ENCODE measurements around the gene NISCH. TPM values are rescaled to one million over a fixed set of nuclear protein-coding genes. Genes with fewer than 3 reads are reported as not detected.

The NISCH gene
- total RNA-seq, 1 experiment from 2014 or later: 85.0 TPM

DNA sequence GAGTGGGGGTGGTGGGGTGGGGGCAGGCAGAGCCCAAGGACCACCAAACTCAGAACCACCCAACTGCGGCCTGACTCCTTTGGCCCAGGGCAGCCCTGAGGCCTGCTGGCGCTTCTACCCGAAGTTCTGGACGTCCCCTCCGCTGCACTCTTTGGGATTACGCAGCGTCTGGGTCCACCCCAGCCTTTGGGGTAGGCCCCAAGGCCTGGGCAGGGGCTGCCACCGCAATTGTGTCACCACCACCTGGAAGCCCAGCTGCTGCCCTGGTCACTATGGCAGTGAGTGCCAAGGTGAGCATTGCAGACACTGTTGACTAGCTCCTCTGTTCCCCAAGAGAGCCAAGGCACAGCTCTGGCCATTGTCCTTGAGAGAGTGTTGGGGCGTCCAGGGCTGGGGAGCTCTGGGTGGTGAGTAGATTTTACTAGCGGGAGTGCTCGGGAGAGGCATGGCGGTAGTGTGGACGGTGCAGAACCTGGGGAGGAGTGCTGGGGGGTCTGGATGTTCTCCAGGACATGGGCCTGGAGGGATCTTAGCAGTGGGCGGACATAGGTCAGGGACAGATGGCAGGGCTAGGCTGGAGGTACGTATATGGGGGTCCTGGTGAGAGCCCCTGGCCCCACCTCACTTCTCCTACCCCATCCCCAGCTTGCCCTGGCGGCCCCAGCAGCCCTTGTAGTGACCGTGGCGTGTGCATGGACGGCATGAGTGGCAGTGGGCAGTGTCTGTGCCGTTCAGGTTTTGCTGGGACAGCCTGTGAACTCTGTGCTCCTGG is 65.5 kb downstream of the NISCH start:
- ChIA-PET CTCF (interaction anchor here (1.4 kb wide), 1 partner anchor 15 kb away, joined by 3 read pairs; the partner anchor contains the start of gene UQCC5), POLR2A (no interaction called here)
- ATAC-seq (no peak), DNase-seq (ENCODE audit: low spot score) (no peak)
- Mint-ChIP-seq H3K27ac (peak overlapping the region; percentile 65; the same call in 1 of the 2 replicates), H3K27me3 (ENCODE audit: low read depth) (no peaks in the 10 kb centered on the region; the same call in 1 of the 2 replicates), H3K9me3 (no peaks in the 10 kb centered on the region), H3K4me3 (no peak overlapping the region), H3K4me1 (peaks cover 7% of the 10 kb centered on the region), H3K36me3 (peaks cover 15% of the 10 kb centered on the region)
- TF ChIP-seq FOXP4 (CRISPR knock-in tag; IDR thresholded peaks at IDR 0.05) (no peak), AR (CRISPR knock-in tag; IDR thresholded peaks at IDR 0.05) (no peak), E2F4 (CRISPR knock-in tag; IDR thresholded peaks at IDR 0.05; ENCODE audit: borderline replicate concordance, low read depth) (no peak), MYBL2 (CRISPR knock-in tag; IDR thresholded peaks at IDR 0.05) (no peak), SP1 (CRISPR knock-in tag; conservative IDR thresholded peaks at IDR 0.05) (no peak), KAT7 (CRISPR knock-in tag; IDR thresholded peaks at IDR 0.05; ENCODE audit: borderline replicate concordance) (no peak), SMAD4 (CRISPR knock-in tag; IDR thresholded peaks at IDR 0.05) (no peak), ZNF121 (CRISPR knock-in tag; IDR thresholded peaks at IDR 0.05) (no peak), E2F1 (CRISPR knock-in tag; IDR thresholded peaks at IDR 0.05) (no peak), ZNF396 (CRISPR knock-in tag; IDR thresholded peaks at IDR 0.05; ENCODE audit: borderline replicate concordance) (no peak)
- TF ChIP-seq, protein P1, sequence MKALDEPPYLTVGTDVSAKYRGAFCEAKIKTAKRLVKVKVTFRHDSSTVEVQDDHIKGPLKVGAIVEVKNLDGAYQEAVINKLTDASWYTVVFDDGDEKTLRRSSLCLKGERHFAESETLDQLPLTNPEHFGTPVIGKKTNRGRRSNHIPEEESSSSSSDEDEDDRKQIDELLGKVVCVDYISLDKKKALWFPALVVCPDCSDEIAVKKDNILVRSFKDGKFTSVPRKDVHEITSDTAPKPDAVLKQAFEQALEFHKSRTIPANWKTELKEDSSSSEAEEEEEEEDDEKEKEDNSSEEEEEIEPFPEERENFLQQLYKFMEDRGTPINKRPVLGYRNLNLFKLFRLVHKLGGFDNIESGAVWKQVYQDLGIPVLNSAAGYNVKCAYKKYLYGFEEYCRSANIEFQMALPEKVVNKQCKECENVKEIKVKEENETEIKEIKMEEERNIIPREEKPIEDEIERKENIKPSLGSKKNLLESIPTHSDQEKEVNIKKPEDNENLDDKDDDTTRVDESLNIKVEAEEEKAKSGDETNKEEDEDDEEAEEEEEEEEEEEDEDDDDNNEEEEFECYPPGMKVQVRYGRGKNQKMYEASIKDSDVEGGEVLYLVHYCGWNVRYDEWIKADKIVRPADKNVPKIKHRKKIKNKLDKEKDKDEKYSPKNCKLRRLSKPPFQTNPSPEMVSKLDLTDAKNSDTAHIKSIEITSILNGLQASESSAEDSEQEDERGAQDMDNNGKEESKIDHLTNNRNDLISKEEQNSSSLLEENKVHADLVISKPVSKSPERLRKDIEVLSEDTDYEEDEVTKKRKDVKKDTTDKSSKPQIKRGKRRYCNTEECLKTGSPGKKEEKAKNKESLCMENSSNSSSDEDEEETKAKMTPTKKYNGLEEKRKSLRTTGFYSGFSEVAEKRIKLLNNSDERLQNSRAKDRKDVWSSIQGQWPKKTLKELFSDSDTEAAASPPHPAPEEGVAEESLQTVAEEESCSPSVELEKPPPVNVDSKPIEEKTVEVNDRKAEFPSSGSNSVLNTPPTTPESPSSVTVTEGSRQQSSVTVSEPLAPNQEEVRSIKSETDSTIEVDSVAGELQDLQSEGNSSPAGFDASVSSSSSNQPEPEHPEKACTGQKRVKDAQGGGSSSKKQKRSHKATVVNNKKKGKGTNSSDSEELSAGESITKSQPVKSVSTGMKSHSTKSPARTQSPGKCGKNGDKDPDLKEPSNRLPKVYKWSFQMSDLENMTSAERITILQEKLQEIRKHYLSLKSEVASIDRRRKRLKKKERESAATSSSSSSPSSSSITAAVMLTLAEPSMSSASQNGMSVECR (CRISPR knock-in tag; IDR thresholded peaks at IDR 0.05; ENCODE audit: borderline replicate concordance): no peak
- TF ChIP-seq, protein P2, sequence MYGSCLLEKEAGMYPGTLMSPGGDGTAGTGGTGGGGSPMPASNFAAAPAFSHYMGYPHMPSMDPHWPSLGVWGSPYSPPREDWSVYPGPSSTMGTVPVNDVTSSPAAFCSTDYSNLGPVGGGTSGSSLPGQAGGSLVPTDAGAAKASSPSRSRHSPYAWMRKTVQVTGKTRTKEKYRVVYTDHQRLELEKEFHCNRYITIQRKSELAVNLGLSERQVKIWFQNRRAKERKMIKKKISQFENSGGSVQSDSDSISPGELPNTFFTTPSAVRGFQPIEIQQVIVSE (CRISPR knock-in tag; IDR thresholded peaks at IDR 0.05; ENCODE audit: borderline replicate concordance): no peak
- TF ChIP-seq, protein P3, sequence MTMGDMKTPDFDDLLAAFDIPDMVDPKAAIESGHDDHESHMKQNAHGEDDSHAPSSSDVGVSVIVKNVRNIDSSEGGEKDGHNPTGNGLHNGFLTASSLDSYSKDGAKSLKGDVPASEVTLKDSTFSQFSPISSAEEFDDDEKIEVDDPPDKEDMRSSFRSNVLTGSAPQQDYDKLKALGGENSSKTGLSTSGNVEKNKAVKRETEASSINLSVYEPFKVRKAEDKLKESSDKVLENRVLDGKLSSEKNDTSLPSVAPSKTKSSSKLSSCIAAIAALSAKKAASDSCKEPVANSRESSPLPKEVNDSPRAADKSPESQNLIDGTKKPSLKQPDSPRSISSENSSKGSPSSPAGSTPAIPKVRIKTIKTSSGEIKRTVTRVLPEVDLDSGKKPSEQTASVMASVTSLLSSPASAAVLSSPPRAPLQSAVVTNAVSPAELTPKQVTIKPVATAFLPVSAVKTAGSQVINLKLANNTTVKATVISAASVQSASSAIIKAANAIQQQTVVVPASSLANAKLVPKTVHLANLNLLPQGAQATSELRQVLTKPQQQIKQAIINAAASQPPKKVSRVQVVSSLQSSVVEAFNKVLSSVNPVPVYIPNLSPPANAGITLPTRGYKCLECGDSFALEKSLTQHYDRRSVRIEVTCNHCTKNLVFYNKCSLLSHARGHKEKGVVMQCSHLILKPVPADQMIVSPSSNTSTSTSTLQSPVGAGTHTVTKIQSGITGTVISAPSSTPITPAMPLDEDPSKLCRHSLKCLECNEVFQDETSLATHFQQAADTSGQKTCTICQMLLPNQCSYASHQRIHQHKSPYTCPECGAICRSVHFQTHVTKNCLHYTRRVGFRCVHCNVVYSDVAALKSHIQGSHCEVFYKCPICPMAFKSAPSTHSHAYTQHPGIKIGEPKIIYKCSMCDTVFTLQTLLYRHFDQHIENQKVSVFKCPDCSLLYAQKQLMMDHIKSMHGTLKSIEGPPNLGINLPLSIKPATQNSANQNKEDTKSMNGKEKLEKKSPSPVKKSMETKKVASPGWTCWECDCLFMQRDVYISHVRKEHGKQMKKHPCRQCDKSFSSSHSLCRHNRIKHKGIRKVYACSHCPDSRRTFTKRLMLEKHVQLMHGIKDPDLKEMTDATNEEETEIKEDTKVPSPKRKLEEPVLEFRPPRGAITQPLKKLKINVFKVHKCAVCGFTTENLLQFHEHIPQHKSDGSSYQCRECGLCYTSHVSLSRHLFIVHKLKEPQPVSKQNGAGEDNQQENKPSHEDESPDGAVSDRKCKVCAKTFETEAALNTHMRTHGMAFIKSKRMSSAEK (CRISPR knock-in tag; IDR thresholded peaks at IDR 0.05; ENCODE audit: borderline replicate concordance): no peak
- TF ChIP-seq, protein P4, sequence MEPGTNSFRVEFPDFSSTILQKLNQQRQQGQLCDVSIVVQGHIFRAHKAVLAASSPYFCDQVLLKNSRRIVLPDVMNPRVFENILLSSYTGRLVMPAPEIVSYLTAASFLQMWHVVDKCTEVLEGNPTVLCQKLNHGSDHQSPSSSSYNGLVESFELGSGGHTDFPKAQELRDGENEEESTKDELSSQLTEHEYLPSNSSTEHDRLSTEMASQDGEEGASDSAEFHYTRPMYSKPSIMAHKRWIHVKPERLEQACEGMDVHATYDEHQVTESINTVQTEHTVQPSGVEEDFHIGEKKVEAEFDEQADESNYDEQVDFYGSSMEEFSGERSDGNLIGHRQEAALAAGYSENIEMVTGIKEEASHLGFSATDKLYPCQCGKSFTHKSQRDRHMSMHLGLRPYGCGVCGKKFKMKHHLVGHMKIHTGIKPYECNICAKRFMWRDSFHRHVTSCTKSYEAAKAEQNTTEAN (CRISPR knock-in tag; IDR thresholded peaks at IDR 0.05): no peak
- TF ChIP-seq, protein P5, sequence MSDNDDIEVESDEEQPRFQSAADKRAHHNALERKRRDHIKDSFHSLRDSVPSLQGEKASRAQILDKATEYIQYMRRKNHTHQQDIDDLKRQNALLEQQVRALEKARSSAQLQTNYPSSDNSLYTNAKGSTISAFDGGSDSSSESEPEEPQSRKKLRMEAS (CRISPR knock-in tag; IDR thresholded peaks at IDR 0.05): no peak
